BE2C (cell line): Measurements from ENCODE around the gene ITGA1.

Experiments
- DNase-seq: peaks from one replicate; pipeline ENCODE4 v3.0.0-alpha.2; 2020
- H3K27me3 ChIP-seq: fragments of 250-450 bp; sonication (Bioruptor Pico); 2 replicates; pipeline ENCODE4 v1.5.1; 2020; ENCODE audit warnings: mild to moderate bottlenecking
- H3K36me3 ChIP-seq: fragments of 250-450 bp; sonication (Bioruptor Pico); 2 replicates; pipeline ENCODE4 v1.5.1; 2020; ENCODE audit warnings: mild to moderate bottlenecking
- H3K4me1 ChIP-seq: fragments of 250-450 bp; sonication (Bioruptor Pico); 2 replicates; pipeline ENCODE4 v1.5.1; 2020
- H3K4me3 ChIP-seq: 2 replicates; pipeline ENCODE4 v1.5.1; 2011; ENCODE audit warnings: low read depth, low read length
- H3K9me3 ChIP-seq: fragments of 250-450 bp; sonication (Bioruptor Pico); 2 replicates; pipeline ENCODE4 v1.5.1; 2020
- CTCF ChIP-seq: IDR thresholded peaks from 2 replicates; pipeline ENCODE4 v1.5.1; 2012; ENCODE audit warnings: mild to moderate bottlenecking, low read depth, low read length

The ITGA1 gene

GRCh38 chr5:52903142-52903541 is 115.4 kb downstream of the ITGA1 start:
- Histone ChIP-seq H3K27me3 (no peaks in the 10 kb centered on the region), H3K36me3 (peaks cover 11% of the 10 kb centered on the region), H3K9me3 (no peaks in the 10 kb centered on the region), H3K4me1 (no peaks in the 10 kb centered on the region; the same call in 1 of the 2 replicates), H3K4me3 (no peak overlapping the region)
- TF ChIP-seq CTCF: no peak
- no peak for DNase-seq

- peaks cover 6% of the 10 kb centered on the region for H3K36me3 ChIP-seq
- no peaks in the 10 kb centered on the region for H3K27me3 ChIP-seq
- no peak for TF ChIP-seq CTCF
- H3K4me3 ChIP-seq: no peak overlapping the region
- no peak for DNase-seq
- peaks cover 10% of the 10 kb centered on the region for H3K4me1 ChIP-seq
- no peaks in the 10 kb centered on the region for H3K9me3 ChIP-seq
Measured at GRCh38 chr5:52906343-52906742, 118.6 kb downstream of the ITGA1 start.

GRCh38 chr5:52906845-52907244 is 119.1 kb downstream of the ITGA1 start:
- Histone ChIP-seq H3K36me3 (peaks cover 4% of the 10 kb centered on the region), H3K4me3 (no peak overlapping the region), H3K4me1 (peaks cover 10% of the 10 kb centered on the region), H3K9me3 (no peaks in the 10 kb centered on the region), H3K27me3 (no peaks in the 10 kb centered on the region)
- TF ChIP-seq CTCF: no peak
- no peak for DNase-seq

DNA sequence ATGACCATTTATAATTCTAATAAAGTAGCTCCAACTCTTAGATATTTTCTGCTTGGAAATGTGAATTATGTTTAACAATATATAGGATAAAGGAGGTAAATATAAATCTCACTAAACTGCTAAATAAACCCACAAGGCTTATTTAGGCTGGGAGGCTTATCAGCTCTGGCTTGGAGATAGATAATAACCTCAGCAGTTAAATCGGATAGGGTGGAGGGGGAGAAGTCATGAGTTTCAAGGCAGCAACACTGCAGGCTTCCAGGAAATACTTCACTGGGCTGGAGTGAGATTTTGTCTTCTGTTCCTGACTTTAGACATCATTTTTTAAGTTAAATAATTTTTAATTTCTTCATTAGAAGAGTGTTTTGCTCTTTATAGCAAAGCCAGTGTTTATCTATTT is 121.5 kb downstream of the ITGA1 start:
- no peak overlapping the region for H3K4me3 ChIP-seq
- peak; percentile 20 for DNase-seq
- TF ChIP-seq CTCF: no peak
- H3K27me3 ChIP-seq: no peaks in the 10 kb centered on the region
- no peaks in the 10 kb centered on the region for H3K9me3 ChIP-seq
- H3K36me3 ChIP-seq: no peaks in the 10 kb centered on the region
- H3K4me1 ChIP-seq: peaks cover 10% of the 10 kb centered on the region

DNA sequence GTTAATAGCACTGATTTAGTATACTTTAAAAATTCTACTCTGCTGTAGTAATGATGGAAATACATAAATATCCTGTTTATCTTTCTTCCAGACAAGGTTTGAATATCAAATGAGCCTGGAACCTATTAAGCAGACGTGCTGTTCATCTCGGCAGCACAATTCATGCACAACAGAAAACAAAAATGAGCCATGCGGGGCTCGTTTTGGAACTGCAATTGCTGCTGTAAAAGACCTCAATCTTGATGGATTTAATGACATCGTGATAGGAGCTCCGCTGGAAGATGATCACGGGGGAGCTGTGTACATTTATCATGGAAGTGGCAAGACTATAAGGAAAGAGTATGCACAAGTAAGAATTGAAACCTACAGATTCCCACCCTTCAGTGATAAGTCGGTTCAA is 122.4 kb downstream of the ITGA1 start:
- Histone ChIP-seq H3K36me3 (no peaks in the 10 kb centered on the region), H3K4me1 (peaks cover 14% of the 10 kb centered on the region), H3K9me3 (no peaks in the 10 kb centered on the region), H3K4me3 (peak overlapping the region; percentile 51), H3K27me3 (no peaks in the 10 kb centered on the region)
- no peak for TF ChIP-seq CTCF
- peak; percentile 20 for DNase-seq

GRCh38 chr5:52915176-52915875 is 127.6 kb downstream of the ITGA1 start:
- Histone ChIP-seq H3K9me3 (no peaks in the 10 kb centered on the region), H3K4me3 (peak overlapping the region; percentile 62), H3K4me1 (peaks cover 3% of the 10 kb centered on the region; the same call in 1 of the 2 replicates), H3K36me3 (no peaks in the 10 kb centered on the region; the same call in 1 of the 2 replicates), H3K27me3 (no peaks in the 10 kb centered on the region)
- DNase-seq: peak; percentile 62
- TF ChIP-seq CTCF: peak; percentile 68
